Stimulated activated CD8-positive, alpha-beta memory T cell treated with anti-CD3 and anti-CD28 coated beads, Interleukin-4, amount 100 ng/mL, for 24 hours (primary cell): ENCODE data around the gene CLASP1.

Experiments
- DNase-seq: peaks from one replicate; pipeline ENCODE4 v3.0.0-alpha.2; 2020; ENCODE audit warnings: low read depth

The CLASP1 gene

GRCh38 chr2:121372721-121373353, 276.4 kb downstream of the CLASP1 start:
- DNase-seq: no peak

GRCh38 chr2:121372082-121372481, 277.2 kb downstream of the CLASP1 start:
- no peak for DNase-seq

GRCh38 chr2:121368836-121369235, 280.4 kb downstream of the CLASP1 start:
- no peak for DNase-seq

GRCh38 chr2:121368155-121368554, 281.1 kb downstream of the CLASP1 start:
- DNase-seq: no peak

GRCh38 chr2:121367246-121367900, 281.9 kb downstream of the CLASP1 start:
- no peak for DNase-seq

GRCh38 chr2:121366040-121366439, 283.2 kb downstream of the CLASP1 start:
- no peak for DNase-seq

GRCh38 chr2:121365061-121365460, 284.2 kb downstream of the CLASP1 start:
- no peak for DNase-seq

- no peak for DNase-seq
Observed at GRCh38 chr2:121363632-121364420, 285.4 kb downstream of the CLASP1 start.

GRCh38 chr2:121362774-121363173, 286.5 kb downstream of the CLASP1 start:
- DNase-seq: no peak

- DNase-seq: no peak
Observed at GRCh38 chr2:121362226-121362625, 287.0 kb downstream of the CLASP1 start.

GRCh38 chr2:121360566-121361300, 288.5 kb downstream of the CLASP1 start:
- DNase-seq: no peak

GRCh38 chr2:121359716-121360565, 289.3 kb downstream of the CLASP1 start:
- no peak for DNase-seq

GRCh38 chr2:121359170-121359569, 290.1 kb downstream of the CLASP1 start:
- DNase-seq: no peak

- DNase-seq: no peak
Observed at GRCh38 chr2:121358291-121358690, 291.0 kb downstream of the CLASP1 start.

- no peak for DNase-seq
Observed at GRCh38 chr2:121356058-121356640, 293.1 kb downstream of the CLASP1 start.

- DNase-seq: no peak
Observed at GRCh38 chr2:121355488-121355887, 293.8 kb downstream of the CLASP1 start.

- no peak for DNase-seq
Observed at GRCh38 chr2:121351521-121352318, 297.5 kb downstream of the CLASP1 start.

- DNase-seq: no peak
Observed at GRCh38 chr2:121350890-121351289, 298.4 kb downstream of the CLASP1 start.

- DNase-seq: no peak
Observed at GRCh38 chr2:121350402-121350775, 298.9 kb downstream of the CLASP1 start.

GRCh38 chr2:121349721-121350401, 299.4 kb downstream of the CLASP1 start:
- DNase-seq: no peak
